ENCODE results near the gene PATL2.

- TF ChIP-seq CTCF (IDR thresholded peaks at IDR 0.05) (no peak), POLR2A (IDR thresholded peaks at IDR 0.05) (no peak)
Measured at GRCh38 chr15:44734839-44735481, 23.8 kb upstream of the PATL2 start.
